Measurements from ENCODE around the gene GCK. TPM values are rescaled to one million over a fixed set of nuclear protein-coding genes. Genes with fewer than 3 reads are reported as not detected.

Gene GCK
- total RNA-seq, 1 experiment from 2014 or later: not detected

GRCh38 chr7:44213877-44214388 is 24.7 kb upstream of the GCK start:
- no peaks in the 10 kb centered on the region; the same call in 1 of the 2 replicates for H3K36me3 ChIP-seq (ENCODE audit: control insufficient read depth, insufficient read depth, low read length)
- TF ChIP-seq, protein P1, sequence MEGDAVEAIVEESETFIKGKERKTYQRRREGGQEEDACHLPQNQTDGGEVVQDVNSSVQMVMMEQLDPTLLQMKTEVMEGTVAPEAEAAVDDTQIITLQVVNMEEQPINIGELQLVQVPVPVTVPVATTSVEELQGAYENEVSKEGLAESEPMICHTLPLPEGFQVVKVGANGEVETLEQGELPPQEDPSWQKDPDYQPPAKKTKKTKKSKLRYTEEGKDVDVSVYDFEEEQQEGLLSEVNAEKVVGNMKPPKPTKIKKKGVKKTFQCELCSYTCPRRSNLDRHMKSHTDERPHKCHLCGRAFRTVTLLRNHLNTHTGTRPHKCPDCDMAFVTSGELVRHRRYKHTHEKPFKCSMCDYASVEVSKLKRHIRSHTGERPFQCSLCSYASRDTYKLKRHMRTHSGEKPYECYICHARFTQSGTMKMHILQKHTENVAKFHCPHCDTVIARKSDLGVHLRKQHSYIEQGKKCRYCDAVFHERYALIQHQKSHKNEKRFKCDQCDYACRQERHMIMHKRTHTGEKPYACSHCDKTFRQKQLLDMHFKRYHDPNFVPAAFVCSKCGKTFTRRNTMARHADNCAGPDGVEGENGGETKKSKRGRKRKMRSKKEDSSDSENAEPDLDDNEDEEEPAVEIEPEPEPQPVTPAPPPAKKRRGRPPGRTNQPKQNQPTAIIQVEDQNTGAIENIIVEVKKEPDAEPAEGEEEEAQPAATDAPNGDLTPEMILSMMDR (IDR thresholded peaks at IDR 0.05; ENCODE audit: insufficient read depth in 1 of 2, low read depth in 1 of 2, low read length in 1 of 2, severe bottlenecking in 1 of 2, unreplicated experiment in 1 of 2): no peak
- ChIA-PET POLR2A (no interaction called here), CTCF (interaction anchor here (0.9 to 1.2 kb wide), 4 partner anchors 8 to 83 kb away, joined by 3 to 12 read pairs (median 4); no protein-coding TSS in a partner anchor)
- H3K4me3 Mint-ChIP-seq (ENCODE audit: unreplicated experiment): no peak overlapping the region
- intact Hi-C loops (cut with micrococcal nuclease; ENCODE audit: unreplicated experiment): loop anchor here (1.0 kb wide), 1 partner anchor 83 kb away; no protein-coding TSS in a partner anchor
- no peaks in the 10 kb centered on the region for H3K4me1 ChIP-seq
- no peak for DNase-seq
- no peaks in the 10 kb centered on the region for H3K27me3 Mint-ChIP-seq (ENCODE audit: insufficient read depth, unreplicated experiment)
- H3K4me1 Mint-ChIP-seq (ENCODE audit: low read depth, unreplicated experiment): no peaks in the 10 kb centered on the region
- no peaks in the 10 kb centered on the region for H3K27me3 ChIP-seq (replicated peaks; ENCODE audit: control insufficient read depth, insufficient read depth, low read length)
- H3K9me3 ChIP-seq: no peaks in the 10 kb centered on the region
- no peaks in the 10 kb centered on the region for H3K9me3 Mint-ChIP-seq (ENCODE audit: unreplicated experiment)
- H3K27ac Mint-ChIP-seq (ENCODE audit: unreplicated experiment): no peak overlapping the region
- H3K36me3 Mint-ChIP-seq (ENCODE audit: insufficient read depth, unreplicated experiment): peaks cover 39% of the 10 kb centered on the region
- no TSS peak for BruUV-seq (replicated peaks)
- no peak overlapping the region for H3K4me3 ChIP-seq (ENCODE audit: low read depth, low read length)

- Histone ChIP-seq H3K27me3 (replicated peaks; ENCODE audit: control insufficient read depth, insufficient read depth, low read length) (no peaks in the 10 kb centered on the region), H3K36me3 (ENCODE audit: control insufficient read depth, insufficient read depth, low read length) (peaks cover 1% of the 10 kb centered on the region), H3K9me3 (no peaks in the 10 kb centered on the region), H3K4me3 (ENCODE audit: low read depth, low read length) (no peak overlapping the region), H3K4me1 (no peaks in the 10 kb centered on the region)
- TF ChIP-seq, protein P1 (IDR thresholded peaks at IDR 0.05; ENCODE audit: insufficient read depth in 1 of 2, low read depth in 1 of 2, low read length in 1 of 2, severe bottlenecking in 1 of 2, unreplicated experiment in 1 of 2): no peak
- POLR2A ChIA-PET: no interaction called here
- no peak overlapping the region for H3K27ac Mint-ChIP-seq (ENCODE audit: unreplicated experiment)
- H3K36me3 Mint-ChIP-seq (ENCODE audit: insufficient read depth, unreplicated experiment): peaks cover 45% of the 10 kb centered on the region
- BruUV-seq (replicated peaks): TSS peak; percentile 29
- no peaks in the 10 kb centered on the region for H3K27me3 Mint-ChIP-seq (ENCODE audit: insufficient read depth, unreplicated experiment)
- no peaks in the 10 kb centered on the region for H3K9me3 Mint-ChIP-seq (ENCODE audit: unreplicated experiment)
- CTCF ChIA-PET: interaction anchor here (1.2 kb wide), 1 partner anchor 82 kb away, joined by 3 read pairs; no protein-coding TSS in a partner anchor
- no peaks in the 10 kb centered on the region for H3K4me1 Mint-ChIP-seq (ENCODE audit: low read depth, unreplicated experiment)
- intact Hi-C loops (cut with micrococcal nuclease; ENCODE audit: unreplicated experiment): no loop called here
- no peak overlapping the region for H3K4me3 Mint-ChIP-seq (ENCODE audit: unreplicated experiment)
- DNase-seq: no peak
Measured at GRCh38 chr7:44213206-44213876, 24.1 kb upstream of the GCK start.

GRCh38 chr7:44212581-44213184 is 23.4 kb upstream of the GCK start:
- ChIA-PET POLR2A (no interaction called here), CTCF (interaction anchor here (1.2 kb wide), 1 partner anchor 82 kb away, joined by 3 read pairs; no protein-coding TSS in a partner anchor)
- Mint-ChIP-seq H3K27me3 (ENCODE audit: insufficient read depth, unreplicated experiment) (no peaks in the 10 kb centered on the region), H3K4me3 (ENCODE audit: unreplicated experiment) (no peak overlapping the region), H3K9me3 (ENCODE audit: unreplicated experiment) (no peaks in the 10 kb centered on the region), H3K36me3 (ENCODE audit: insufficient read depth, unreplicated experiment) (peaks cover 51% of the 10 kb centered on the region), H3K27ac (ENCODE audit: unreplicated experiment) (no peak overlapping the region), H3K4me1 (ENCODE audit: low read depth, unreplicated experiment) (no peaks in the 10 kb centered on the region)
- TF ChIP-seq, protein P1 (IDR thresholded peaks at IDR 0.05; ENCODE audit: insufficient read depth in 1 of 2, low read depth in 1 of 2, low read length in 1 of 2, severe bottlenecking in 1 of 2, unreplicated experiment in 1 of 2): no peak
- peak in 1 of 2 experiments; percentile 14 for DNase-seq
- no TSS peak for BruUV-seq (replicated peaks)
- Histone ChIP-seq H3K36me3 (ENCODE audit: control insufficient read depth, insufficient read depth, low read length) (peaks cover 3% of the 10 kb centered on the region), H3K4me3 (ENCODE audit: low read depth, low read length) (no peak overlapping the region), H3K9me3 (no peaks in the 10 kb centered on the region), H3K27me3 (replicated peaks; ENCODE audit: control insufficient read depth, insufficient read depth, low read length) (no peaks in the 10 kb centered on the region), H3K4me1 (no peaks in the 10 kb centered on the region)
- intact Hi-C loops (cut with micrococcal nuclease; ENCODE audit: unreplicated experiment): no loop called here
